ENCODE data around the gene DDX41. TPM values are rescaled to one million over a fixed set of nuclear protein-coding genes. Genes with fewer than 3 reads are reported as not detected.

The DDX41 gene
- total and polyA plus RNA-seq, 2 donors (not counting 3 experiments of a cell fraction or from before 2014, with no cell fraction given): 103 to 118 TPM

- peak overlapping the region in 1 of 3 experiments; percentile 98 for H3K4me3 ChIP-seq (replicated peaks in 1 of 3; ENCODE audit: insufficient read depth in 1 of 3, low read depth in 1 of 3, low read length in 3 of 3)
- ChIA-PET CTCF (interaction anchor here (2.1 kb wide), 1 partner anchor 9 kb away, joined by 5 read pairs; no protein-coding TSS in a partner anchor), POLR2A (interaction anchor here (2.1 kb wide), 1 partner anchor 18 kb away, joined by 5 read pairs; the partner anchor contains the start of gene PDLIM7)
- no peak overlapping the region for H2AFZ ChIP-seq (ENCODE audit: low read depth, low read length)
- no peaks in the 10 kb centered on the region for H3K27me3 ChIP-seq (ENCODE audit: control insufficient read depth in 2 of 2, insufficient read depth in 2 of 2, low read length in 2 of 2)
- no peaks in the 10 kb centered on the region for H3K9me1 ChIP-seq (replicated peaks; ENCODE audit: control insufficient read depth, extremely low read depth, insufficient read depth, low read length)
- FAIRE-seq (no peak), DNase-seq (ENCODE audit: low read depth, low spot score) (no peak)
- H3K4me1 ChIP-seq (ENCODE audit: control insufficient read depth, extremely low read depth, insufficient read depth, low read length): peaks cover 8% of the 10 kb centered on the region
- no TSS peak for BruUV-seq (replicated peaks)
- H3K9ac ChIP-seq (replicated peaks; ENCODE audit: extremely low read depth, insufficient read depth, low read length): no peak overlapping the region
- H4K20me1 ChIP-seq (replicated peaks; ENCODE audit: control insufficient read depth, extremely low read depth, insufficient read depth, low read length): no peaks in the 10 kb centered on the region
- intact Hi-C loops (cut with micrococcal nuclease): no loop called here
- no peak for TF ChIP-seq MYC (IDR thresholded peaks at IDR 0.05; ENCODE audit: low read depth, low read length)
- TF ChIP-seq JUN (IDR thresholded peaks at IDR 0.05; ENCODE audit: borderline replicate concordance, insufficient read depth, insufficient read length, low read depth): no peak
- TF ChIP-seq MAX (IDR thresholded peaks at IDR 0.05; ENCODE audit: insufficient read depth, insufficient read length): no peak
- TF ChIP-seq EZH2 (IDR thresholded peaks at IDR 0.05; ENCODE audit: borderline replicate concordance, low read depth, low read length, severe bottlenecking): no peak
- TF ChIP-seq CTCF (IDR thresholded peaks at IDR 0.05; ENCODE audit: extremely low read depth in 1 of 2, insufficient read depth in 1 of 2, low read depth in 1 of 2, low read length in 2 of 2): no peak
- TF ChIP-seq POLR2A (IDR thresholded peaks at IDR 0.05; ENCODE audit: low read depth, low read length): no peak
- TF ChIP-seq FOS (IDR thresholded peaks at IDR 0.05; ENCODE audit: borderline replicate concordance, insufficient read depth, low read length): no peak
- no peak for TF ChIP-seq POLR2AphosphoS5 (IDR thresholded peaks at IDR 0.05; ENCODE audit: insufficient read depth, low read depth, low read length)
- TF ChIP-seq GATA2 (IDR thresholded peaks at IDR 0.05; ENCODE audit: insufficient read depth, insufficient read length, low read depth, low read length): no peak
- H3K27ac ChIP-seq (ENCODE audit: insufficient read depth, low read depth, low read length): no peak overlapping the region
- peaks cover 7 to 49% of the 10 kb centered on the region in 2 experiments for H3K36me3 ChIP-seq (ENCODE audit: control insufficient read depth in 2 of 2, extremely low read depth in 1 of 2, insufficient read depth in 2 of 2, low read length in 2 of 2)
- peak overlapping the region; percentile 50 for H3K4me2 ChIP-seq (ENCODE audit: insufficient read depth, low read length)
- peaks cover 14% of the 10 kb centered on the region for H3K79me2 ChIP-seq (ENCODE audit: control insufficient read depth, insufficient read depth, low read length)
- dilution Hi-C loops (cut with MboI; ENCODE audit: extremely low pct_ligation_motif_present, low sequenced_read_pairs): no loop called here
- no peaks in the 10 kb centered on the region for H3K9me3 ChIP-seq (replicated peaks; ENCODE audit: control insufficient read depth, insufficient read depth, low read length)
Measured at GRCh38 chr5:177515580-177515979, 1.2 kb downstream of the DDX41 start.

All from endothelial cell of umbilical vein (primary cell).